Bronchial epithelial cell (primary cell): ENCODE results near the gene CHRNA9. TPM values are rescaled to one million over a fixed set of nuclear protein-coding genes. Genes with fewer than 3 reads are reported as not detected.
A peak's percentile ranks its signal among the peaks of the same experiment; 100 is the strongest.

Source experiments
- DNase-seq: peaks from one replicate; pipeline ENCODE4 v3.0.0-alpha.2; 2010; ENCODE audit warnings: low read depth
- FAIRE-seq: peaks from 2 replicates; lab custom pipeline; 2011; peaks lifted over from hg19 to GRCh38; lab: Jason Lieb, UNC
- H3K27me3 ChIP-seq: 2 replicates; pipeline ENCODE4 v1.5.1; 2011; ENCODE audit warnings: low read length; ENCODE audit not compliant: control insufficient read depth, insufficient read depth
- H3K36me3 ChIP-seq: 2 replicates; pipeline ENCODE4 v1.5.1; 2011; ENCODE audit warnings: low read length; ENCODE audit not compliant: control insufficient read depth, insufficient read depth
- H3K4me3 ChIP-seq: 2 replicates; pipeline ENCODE4 v1.5.1; 2011; ENCODE audit warnings: mild to moderate bottlenecking, low read depth, low read length, control low read depth
- CTCF ChIP-seq: IDR thresholded peaks from 2 replicates; pipeline ENCODE4 v1.5.1; 2011; ENCODE audit warnings: mild to moderate bottlenecking, moderate library complexity, low read length, control low read depth, inconsistent platforms; ENCODE audit not compliant: insufficient read depth, severe bottlenecking
- total RNA-seq: library from RNA; depleted of rRNA; stranded (reverse); fragments of >200 nt; gene quantifications from 2 replicates; pipeline ENCODE4 v1.2.1, GENCODE V29; 2014

Gene CHRNA9
- total RNA-seq, 1 donor from 2014 or later, result 0.26 TPM

GRCh38 chr4:40373636-40374035, 38.5 kb downstream of the CHRNA9 start:
- no peak for FAIRE-seq
- Histone ChIP-seq H3K36me3 (no peaks in the 10 kb centered on the region), H3K27me3 (no peaks in the 10 kb centered on the region), H3K4me3 (no peak overlapping the region)
- no peak for TF ChIP-seq CTCF
- DNase-seq, result no peak

GRCh38 chr4:40375095-40375494, 40.0 kb downstream of the CHRNA9 start:
- Histone ChIP-seq H3K4me3 (no peak overlapping the region), H3K27me3 (no peaks in the 10 kb centered on the region), H3K36me3 (no peaks in the 10 kb centered on the region)
- TF ChIP-seq CTCF, result no peak
- no peak for DNase-seq
- FAIRE-seq, result no peak

DNA sequence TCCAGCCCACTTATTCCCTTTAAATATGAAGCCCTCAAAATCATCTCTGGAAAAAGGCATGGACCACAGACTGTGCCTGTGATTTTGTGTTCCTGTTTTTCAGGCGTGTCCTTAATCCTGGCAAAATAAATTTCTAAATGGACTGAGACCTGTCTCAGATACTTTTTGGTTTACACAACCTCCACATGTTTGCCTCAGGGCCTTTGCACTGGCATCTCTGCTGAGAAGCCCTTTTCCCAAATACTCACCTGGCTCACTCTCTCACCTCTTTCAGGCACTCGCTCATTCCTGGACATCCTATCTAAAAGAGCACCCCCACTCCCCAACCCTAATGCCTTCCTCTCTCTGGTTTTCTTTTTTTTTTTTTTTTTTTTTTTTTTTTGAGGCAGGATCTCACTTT, 40.5 kb downstream of the CHRNA9 start:
- FAIRE-seq (no peak), DNase-seq (no peak)
- Histone ChIP-seq H3K27me3 (no peaks in the 10 kb centered on the region), H3K36me3 (no peaks in the 10 kb centered on the region), H3K4me3 (no peak overlapping the region)
- no peak for TF ChIP-seq CTCF

DNA sequence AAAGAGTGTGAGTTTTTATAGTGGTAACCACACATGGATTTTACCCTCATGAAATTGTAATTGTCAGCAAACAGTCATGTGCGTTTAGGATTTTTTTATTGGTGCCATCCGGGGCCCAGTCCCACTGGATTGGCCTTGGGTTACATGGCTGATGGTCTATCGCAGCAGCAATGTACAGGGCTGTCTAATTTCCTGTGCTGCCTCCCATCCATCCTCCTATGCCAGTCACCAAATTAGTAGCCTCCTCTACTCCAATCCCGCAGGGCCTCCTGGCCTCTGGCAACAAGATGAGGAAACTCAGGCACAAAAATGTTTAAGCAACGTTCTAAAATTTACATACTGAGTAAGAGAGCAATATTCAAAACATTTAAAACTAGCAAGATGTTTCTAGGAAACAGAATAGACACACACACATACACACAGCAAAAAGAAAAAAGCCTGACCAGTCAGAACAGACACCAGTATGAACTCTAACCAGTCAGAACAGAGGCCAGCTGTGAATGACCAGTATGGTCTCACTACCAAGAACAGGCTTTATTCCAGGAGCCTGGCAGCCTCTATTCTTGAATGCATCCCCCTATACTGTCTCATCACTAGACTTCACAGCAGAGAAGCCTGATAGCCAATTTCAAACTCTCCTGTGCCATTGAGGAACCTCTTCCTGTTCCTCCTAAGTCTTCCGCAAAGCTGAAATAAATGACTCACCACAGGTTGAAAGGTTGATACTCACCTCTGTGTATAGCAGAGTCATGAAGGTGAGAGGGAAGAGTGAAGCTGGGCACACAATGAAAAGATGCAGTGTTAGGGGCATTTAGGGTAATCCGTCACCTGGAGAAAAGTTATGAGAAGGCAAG, 42.6 kb downstream of the CHRNA9 start:
- H3K36me3 ChIP-seq, result no peaks in the 10 kb centered on the region
- peak; percentile 81 for DNase-seq
- H3K4me3 ChIP-seq, result no peak overlapping the region
- no peak for TF ChIP-seq CTCF
- no peaks in the 10 kb centered on the region for H3K27me3 ChIP-seq
- peak; percentile 77 for FAIRE-seq

- Histone ChIP-seq H3K27me3 (no peaks in the 10 kb centered on the region), H3K4me3 (no peak overlapping the region), H3K36me3 (no peaks in the 10 kb centered on the region)
- DNase-seq (no peak), FAIRE-seq (no peak)
- no peak for TF ChIP-seq CTCF
Measured at GRCh38 chr4:40378619-40379018, 43.5 kb downstream of the CHRNA9 start.
